AG10803 (cell line): ENCODE data around the gene STIM1.

Experiments used
- DNase-seq: peaks from one replicate; pipeline ENCODE4 v3.0.0; 2010; ENCODE audit warnings: low read depth
- H3K4me3 ChIP-seq: 2 replicates; pipeline ENCODE4 v1.5.1; 2011; ENCODE audit warnings: mild to moderate bottlenecking, low read length, control low read depth
- CTCF ChIP-seq: conservative IDR thresholded peaks from 2 replicates; pipeline ENCODE4 v1.5.1; 2011; ENCODE audit warnings: mild to moderate bottlenecking, low read length, control low read depth, inconsistent platforms

The STIM1 gene

GRCh38 chr11:3824714-3825472 is 30.6 kb upstream of the STIM1 start:
- peak; percentile 47 for TF ChIP-seq CTCF
- H3K4me3 ChIP-seq: no peak overlapping the region
- no peak for DNase-seq

- TF ChIP-seq CTCF: no peak
- DNase-seq: no peak
- H3K4me3 ChIP-seq: no peak overlapping the region
Measured at GRCh38 chr11:3825473-3826154, 29.9 kb upstream of the STIM1 start.

- no peak overlapping the region for H3K4me3 ChIP-seq
- no peak for DNase-seq
- TF ChIP-seq CTCF: no peak
Measured at GRCh38 chr11:3826721-3827120, 28.7 kb upstream of the STIM1 start.

- no peak for DNase-seq
- H3K4me3 ChIP-seq: no peak overlapping the region
- TF ChIP-seq CTCF: no peak
Measured at GRCh38 chr11:3827434-3828186, 27.9 kb upstream of the STIM1 start.

- no peak overlapping the region for H3K4me3 ChIP-seq
- TF ChIP-seq CTCF: no peak
- DNase-seq: no peak
Measured at GRCh38 chr11:3830088-3830487, 25.4 kb upstream of the STIM1 start.

GRCh38 chr11:3830730-3831129 is 24.7 kb upstream of the STIM1 start:
- no peak overlapping the region for H3K4me3 ChIP-seq
- no peak for DNase-seq
- TF ChIP-seq CTCF: no peak
